GM21360 (cell line): ENCODE results near the gene PLEKHH1.

Experiments
- ATAC-seq: cut with Tn5 transposase; IDR thresholded peaks from one replicate; pipeline ENCODE4 v1.9.1; 2021; ENCODE audit warnings: mild to moderate bottlenecking, moderate library complexity; ENCODE audit not compliant: unreplicated experiment

PLEKHH1 gene

GRCh38 chr14:67532998-67533753, at the start of gene PLEKHH1:
TSS of gene PLEKHH1 (plus strand) at chr14:67533290. CDS start at chr14:67541868, 8,578 bp downstream.
- ATAC-seq = peak; percentile 77

GRCh38 chr14:67483579-67484285, 49.4 kb upstream of the PLEKHH1 start:
- ATAC-seq = no peak

GRCh38 chr14:67485501-67486095, 47.5 kb upstream of the PLEKHH1 start:
- ATAC-seq = no peak

GRCh38 chr14:67486890-67487289, 46.2 kb upstream of the PLEKHH1 start:
- no peak for ATAC-seq

GRCh38 chr14:67487332-67487731, 45.8 kb upstream of the PLEKHH1 start:
- no peak for ATAC-seq

- ATAC-seq = peak; percentile 85
These were observed 44.9 kb upstream of the PLEKHH1 start, which contains the start of gene TMEM229B for GRCh38 chr14:67487937-67488893. TSS of gene TMEM229B (minus strand) at chr14:67488721. CDS start at chr14:67473923, 14,798 bp downstream.

GRCh38 chr14:67490196-67490595, 42.9 kb upstream of the PLEKHH1 start:
- no peak for ATAC-seq

- no peak for ATAC-seq
These were observed 41.8 kb upstream of the PLEKHH1 start for GRCh38 chr14:67491285-67491684.

GRCh38 chr14:67491741-67492507, 41.2 kb upstream of the PLEKHH1 start:
- ATAC-seq = no peak

GRCh38 chr14:67492538-67492937, 40.6 kb upstream of the PLEKHH1 start:
- ATAC-seq = no peak

- ATAC-seq = peak; percentile 33
These were observed 39.9 kb upstream of the PLEKHH1 start for GRCh38 chr14:67493092-67493717.

- ATAC-seq = no peak
These were observed 37.3 kb upstream of the PLEKHH1 start for GRCh38 chr14:67495827-67496226.

GRCh38 chr14:67497216-67497615, 35.9 kb upstream of the PLEKHH1 start:
- ATAC-seq = no peak

- ATAC-seq = no peak
These were observed 35.4 kb upstream of the PLEKHH1 start for GRCh38 chr14:67497716-67498115.

- ATAC-seq = no peak
These were observed 32.1 kb upstream of the PLEKHH1 start for GRCh38 chr14:67500981-67501380.

GRCh38 chr14:67501670-67502069, 31.4 kb upstream of the PLEKHH1 start:
- ATAC-seq = no peak

GRCh38 chr14:67502867-67503266, 30.2 kb upstream of the PLEKHH1 start:
- ATAC-seq = no peak

- ATAC-seq = no peak
These were observed 29.8 kb upstream of the PLEKHH1 start for GRCh38 chr14:67503331-67503730.

GRCh38 chr14:67505254-67505653, 27.8 kb upstream of the PLEKHH1 start:
- no peak for ATAC-seq
